ENCODE measurements around the gene WWOX.

The WWOX gene

GRCh38 chr16:78878570-78878969 is 779.1 kb downstream of the WWOX start:
- DNase-seq (ENCODE audit: low read depth in 1 of 2, low spot score in 1 of 2): no peak

- DNase-seq (ENCODE audit: low read depth in 1 of 2, low spot score in 1 of 2): no peak
These were observed 779.6 kb downstream of the WWOX start for GRCh38 chr16:78879011-78879410.

GRCh38 chr16:78882150-78882549 is 782.7 kb downstream of the WWOX start:
- no peak for DNase-seq (ENCODE audit: low read depth in 1 of 2, low spot score in 1 of 2)

DNA sequence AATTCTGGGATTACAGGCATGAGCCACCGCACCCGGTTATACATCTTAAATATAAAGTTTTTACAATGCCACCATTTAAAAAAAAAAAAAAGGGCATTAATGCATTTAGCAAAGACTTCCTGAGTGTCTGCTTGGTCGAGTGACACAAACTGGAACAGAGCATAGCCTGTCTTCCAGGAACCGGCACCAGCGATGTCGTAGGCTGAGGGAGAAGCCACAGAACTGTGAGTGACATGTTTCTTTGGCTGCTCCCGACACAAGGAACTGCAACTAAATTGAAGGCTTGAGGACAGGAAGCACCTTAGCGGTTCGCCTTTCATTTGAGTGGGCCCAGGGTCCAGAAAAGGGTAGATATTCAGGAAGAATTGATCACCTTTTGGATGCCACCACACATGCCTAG is 783.3 kb downstream of the WWOX start:
- no peak for DNase-seq (ENCODE audit: low read depth in 1 of 2, low spot score in 1 of 2)

- no peak for DNase-seq (ENCODE audit: low read depth in 1 of 2, low spot score in 1 of 2)
These were observed 784.8 kb downstream of the WWOX start for GRCh38 chr16:78884204-78884603.

GRCh38 chr16:78889346-78889745 is 789.9 kb downstream of the WWOX start:
- DNase-seq (ENCODE audit: low read depth in 1 of 2, low spot score in 1 of 2): no peak

DNA sequence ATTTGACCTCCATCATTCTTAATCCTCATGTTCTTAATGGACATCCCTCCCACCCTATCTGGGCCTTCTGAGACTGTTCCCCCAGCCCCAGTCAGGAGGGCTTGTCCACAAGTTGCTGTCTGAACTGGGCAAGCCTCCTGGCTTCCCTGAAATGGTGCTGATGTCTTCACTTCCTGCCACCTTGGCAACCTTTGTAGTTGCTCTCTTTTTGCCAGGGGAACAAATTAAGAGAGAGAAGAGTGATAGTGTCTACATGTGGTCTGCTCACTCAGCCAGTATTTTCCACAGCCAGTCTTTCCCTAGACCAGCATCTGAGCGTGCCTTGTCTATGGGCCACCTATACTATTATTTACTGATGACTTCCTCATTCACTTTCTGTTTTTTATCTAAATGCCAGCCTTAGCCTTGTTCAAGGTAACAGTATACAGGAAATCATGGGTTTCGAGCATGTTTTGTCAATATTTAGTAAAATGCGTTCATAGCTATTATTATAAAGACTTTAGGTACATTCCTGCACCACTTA is 791.0 kb downstream of the WWOX start:
- DNase-seq (ENCODE audit: low read depth in 1 of 2, low spot score in 1 of 2): no peak

DNA sequence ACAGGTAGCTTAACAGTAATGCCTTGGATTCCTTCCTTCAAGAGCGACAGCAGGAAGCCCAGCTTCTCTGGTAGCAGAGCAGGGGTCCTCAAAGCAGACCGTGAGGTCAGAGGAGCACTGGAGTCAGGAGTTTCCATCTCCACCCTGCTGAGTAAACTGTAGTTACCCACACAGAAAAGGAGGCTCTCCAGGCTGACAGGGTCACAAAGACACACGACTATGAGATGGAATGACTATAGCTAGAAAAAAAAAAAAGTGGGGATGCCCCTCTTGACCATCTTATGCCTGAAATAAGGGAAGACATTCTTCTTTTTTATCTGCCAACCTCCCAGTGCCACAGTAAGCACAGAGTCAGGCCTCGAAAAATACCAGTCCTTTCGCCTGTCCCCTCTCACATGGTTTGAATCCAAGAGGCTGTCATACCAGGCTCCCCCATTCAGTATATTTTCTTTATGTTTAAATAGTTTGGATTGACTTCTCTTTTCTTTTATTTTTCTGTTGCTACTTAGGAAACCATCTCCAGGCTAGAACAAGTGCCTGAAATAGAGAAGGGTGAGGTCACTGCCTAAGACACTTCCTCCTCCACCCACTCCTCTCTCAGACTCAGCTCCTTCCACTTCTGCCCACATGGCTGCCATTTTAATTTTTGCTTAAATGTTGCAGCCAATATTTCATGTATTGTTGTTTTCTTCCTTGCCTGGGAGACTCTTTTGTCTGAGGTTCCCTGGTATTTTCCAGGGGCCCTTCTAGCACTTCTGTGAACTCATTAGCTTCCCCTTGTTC is 793.7 kb downstream of the WWOX start:
- no peak for DNase-seq (ENCODE audit: low read depth in 1 of 2, low spot score in 1 of 2)

DNA sequence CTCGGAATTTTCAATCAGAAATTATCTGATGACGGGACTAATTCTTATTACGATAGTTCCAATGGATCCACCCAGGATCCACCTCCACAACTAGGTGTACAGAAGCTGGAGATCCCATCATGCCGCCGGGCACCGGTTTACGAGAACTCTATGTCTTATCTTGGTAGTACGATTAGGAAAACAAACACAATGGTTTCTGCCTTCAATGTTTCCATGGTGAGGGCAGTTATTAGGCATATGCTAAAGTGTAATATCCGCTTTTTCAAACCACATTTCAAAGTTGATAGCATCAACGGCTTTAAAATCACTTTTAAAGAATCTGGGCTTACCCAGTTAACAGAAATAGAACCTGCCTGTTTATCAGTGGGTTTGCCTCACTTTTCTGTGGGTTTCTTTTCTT is 795.4 kb downstream of the WWOX start:
- DNase-seq (ENCODE audit: low read depth in 1 of 2, low spot score in 1 of 2): peak in 1 of 2 donors; percentile 13

- no peak for DNase-seq (ENCODE audit: low read depth in 1 of 2, low spot score in 1 of 2)
These were observed 796.2 kb downstream of the WWOX start for GRCh38 chr16:78895681-78896080.

- DNase-seq (ENCODE audit: low read depth in 1 of 2, low spot score in 1 of 2): no peak
These were observed 796.8 kb downstream of the WWOX start for GRCh38 chr16:78896280-78896679.

DNA sequence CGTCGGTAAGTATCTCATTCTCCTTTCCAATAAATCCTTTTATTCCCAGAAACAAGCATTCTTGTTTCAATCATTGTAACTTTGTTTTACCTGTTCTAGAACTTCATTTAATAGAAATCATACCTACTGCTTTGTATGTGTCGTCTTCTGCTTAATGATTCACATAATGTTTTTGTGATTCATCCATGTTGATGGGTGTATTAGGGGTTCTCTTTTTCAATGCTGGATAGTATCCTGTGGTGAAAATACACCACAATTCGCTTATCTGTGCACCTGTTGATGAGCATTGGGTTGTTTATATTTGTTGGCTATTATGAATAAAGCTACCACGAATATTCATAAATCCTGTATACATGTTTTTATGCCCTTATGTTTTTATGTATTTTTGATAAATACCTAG is 797.8 kb downstream of the WWOX start:
- DNase-seq (ENCODE audit: low read depth in 1 of 2, low spot score in 1 of 2): no peak

GRCh38 chr16:78900044-78900811 is 800.8 kb downstream of the WWOX start:
- no peak for DNase-seq (ENCODE audit: low read depth in 1 of 2, low spot score in 1 of 2)

DNA sequence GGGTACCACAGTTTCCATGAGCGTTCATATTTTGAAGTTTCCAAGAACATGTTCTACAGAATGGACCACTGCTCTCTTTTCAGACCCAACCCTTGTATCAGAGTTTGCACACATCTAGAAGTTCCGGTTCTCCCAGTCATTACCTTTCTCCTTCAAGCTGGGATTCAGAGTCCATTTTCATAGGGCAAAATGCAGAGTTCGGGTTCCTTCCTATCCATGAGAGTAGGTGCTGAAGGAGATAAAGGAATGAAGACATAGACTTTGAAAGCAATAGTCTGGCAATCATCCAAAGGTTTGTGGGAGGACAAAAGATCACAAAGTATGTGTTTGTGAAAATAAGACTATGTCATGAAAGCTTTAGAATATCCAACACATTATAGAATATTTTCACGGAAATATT is 801.5 kb downstream of the WWOX start:
- DNase-seq (ENCODE audit: low read depth in 1 of 2, low spot score in 1 of 2): no peak

DNA sequence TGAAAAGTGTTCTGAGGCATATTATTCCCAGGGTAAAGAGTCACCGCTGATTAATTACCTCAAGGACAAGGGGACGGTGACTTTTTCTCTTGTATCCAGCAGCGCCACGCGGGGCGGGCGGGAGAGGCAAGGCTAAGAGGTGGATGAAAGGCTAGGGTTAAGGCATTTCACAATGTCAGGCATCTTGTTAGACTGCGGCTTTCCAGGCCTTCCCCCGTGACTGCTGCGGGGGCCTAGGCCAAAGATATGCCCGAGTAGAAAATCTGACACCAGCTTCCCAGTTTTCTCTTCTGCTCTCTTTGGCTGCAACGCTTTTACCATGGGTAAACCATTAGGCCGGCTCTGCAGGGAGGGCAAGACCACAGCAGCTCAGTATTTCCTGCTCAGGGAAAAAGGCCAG is 802.9 kb downstream of the WWOX start:
- no peak for DNase-seq (ENCODE audit: low read depth in 1 of 2, low spot score in 1 of 2)

- DNase-seq (ENCODE audit: low read depth in 1 of 2, low spot score in 1 of 2): no peak
These were observed 803.8 kb downstream of the WWOX start for GRCh38 chr16:78903237-78903636.

- DNase-seq (ENCODE audit: low read depth in 1 of 2, low spot score in 1 of 2): no peak
These were observed 804.4 kb downstream of the WWOX start for GRCh38 chr16:78903843-78904242.

- no peak for DNase-seq (ENCODE audit: low read depth in 1 of 2, low spot score in 1 of 2)
These were observed 806.7 kb downstream of the WWOX start for GRCh38 chr16:78906135-78906534.

DNA sequence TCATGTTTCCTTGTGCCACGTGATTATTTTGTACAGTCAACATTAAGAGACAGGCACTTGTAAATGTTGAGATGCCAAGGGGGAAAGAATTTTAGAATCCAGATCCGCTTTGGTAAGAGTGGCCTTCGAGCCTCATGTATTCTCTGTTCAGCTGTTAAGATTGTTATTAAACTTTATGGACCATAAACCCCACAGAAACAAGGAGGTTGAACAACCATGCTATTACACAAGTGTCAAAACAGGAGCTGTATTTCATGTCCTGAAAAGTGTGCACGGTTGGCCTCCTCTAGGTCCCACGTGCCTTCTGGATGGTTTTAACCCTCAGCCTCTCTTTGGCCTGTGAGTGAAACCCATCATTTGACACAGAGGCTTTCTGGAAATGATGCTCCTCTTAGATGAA is 809.8 kb downstream of the WWOX start:
- no peak for DNase-seq (ENCODE audit: low read depth in 1 of 2, low spot score in 1 of 2)

DNA sequence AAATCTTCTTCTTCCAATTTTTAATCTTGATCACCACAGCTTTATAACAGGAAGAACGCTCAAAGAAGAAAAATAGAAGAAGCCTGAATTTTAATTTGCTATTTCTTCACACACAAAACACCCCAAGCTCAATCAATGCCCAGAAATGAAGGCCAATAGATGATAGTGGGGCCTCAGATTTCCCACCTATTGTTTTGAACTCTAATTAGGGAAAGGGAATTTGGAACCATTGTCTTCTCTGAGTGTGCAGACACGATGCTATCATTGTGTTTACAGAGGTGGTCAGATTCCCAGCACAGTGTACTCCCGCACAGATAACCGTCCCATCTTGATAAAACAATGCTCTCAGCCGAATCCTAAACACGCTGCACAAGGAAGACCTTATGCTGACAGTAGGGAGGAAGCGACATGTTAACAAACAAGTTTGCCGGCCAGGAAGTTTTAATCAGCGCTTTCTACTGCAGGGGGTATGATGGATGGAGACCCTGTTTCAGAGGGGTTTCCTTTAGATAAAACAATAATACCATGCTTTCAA is 816.4 kb downstream of the WWOX start:
- no peak for DNase-seq (ENCODE audit: low read depth in 1 of 2, low spot score in 1 of 2)

DNA sequence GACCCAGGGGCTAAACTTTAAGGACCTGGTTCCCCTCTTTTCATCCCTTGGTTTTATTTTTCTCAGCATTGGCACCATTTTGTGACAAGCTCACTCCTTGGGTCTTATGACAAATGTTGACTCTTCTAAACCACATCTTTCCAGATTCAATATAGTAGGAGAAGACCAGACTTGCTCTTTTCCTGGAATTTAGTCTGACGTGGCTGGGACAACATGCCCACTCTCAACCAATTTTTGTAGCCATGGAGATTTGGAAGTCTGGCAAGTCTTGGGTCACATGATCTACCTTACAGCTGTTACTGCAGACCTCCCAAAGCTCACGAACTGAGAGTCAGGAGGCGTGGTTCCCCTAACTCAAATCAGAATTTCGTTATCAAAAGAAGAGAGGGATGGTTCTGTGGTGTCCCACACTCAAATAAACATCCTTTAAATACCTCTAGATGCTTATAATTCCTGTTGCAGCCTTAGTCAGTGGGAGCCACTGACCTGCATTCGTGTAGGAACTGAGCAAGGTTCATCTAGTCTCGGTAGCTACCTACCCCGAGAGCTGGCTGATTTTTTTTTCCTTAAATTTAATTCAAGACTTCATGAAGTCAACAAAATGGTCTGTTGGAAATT is 817.6 kb downstream of the WWOX start:
- DNase-seq (ENCODE audit: low read depth in 1 of 2, low spot score in 1 of 2): no peak

Measured in activated T-helper 1 cell treated with anti-CD3 and anti-CD28 coated beads, Interleukin-2, amount 50 U/mL, for 16 hours (primary cell).